ENCODE data around the gene ATAD1.
A peak's percentile ranks its signal among the peaks of the same experiment; 100 is the strongest.

The ATAD1 gene

DNA sequence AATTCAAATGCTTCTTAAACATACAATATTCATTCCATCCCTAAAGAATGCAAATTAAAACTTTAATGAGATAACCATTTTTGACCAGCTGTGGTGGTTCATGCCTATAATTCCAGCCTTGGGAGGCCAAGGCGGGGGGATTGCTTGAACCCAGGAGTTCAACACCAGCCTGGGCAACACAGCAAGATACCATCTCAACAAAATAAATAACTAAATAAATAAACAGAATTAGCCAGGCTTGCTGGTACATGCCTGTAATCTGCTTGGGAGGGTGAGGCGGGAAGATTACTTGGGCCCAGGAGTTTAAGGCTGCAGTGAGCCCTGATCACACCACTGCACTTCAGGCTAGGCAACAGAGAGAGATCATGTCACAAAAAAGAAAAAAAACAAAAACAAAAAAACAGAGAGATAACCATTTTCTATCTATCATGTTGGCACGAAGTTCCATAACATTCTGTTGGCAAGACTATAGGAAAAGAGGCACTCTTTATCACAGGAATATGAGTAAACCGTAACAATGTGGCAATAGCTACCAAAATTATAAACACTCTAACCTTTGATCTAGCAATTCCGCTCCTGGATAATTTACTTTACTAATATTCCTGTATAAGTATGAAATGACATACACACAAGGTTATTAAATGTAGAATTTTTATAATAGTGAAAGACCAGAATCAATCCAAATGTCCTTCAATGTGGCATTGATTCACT, 52.2 kb downstream of the ATAD1 start:
- Histone ChIP-seq H3K36me3 (replicated peaks) (peaks cover 4% of the 10 kb centered on the region), H3K27ac (no peak overlapping the region), H3K27me3 (replicated peaks) (no peaks in the 10 kb centered on the region), H3K4me3 (ENCODE audit: low read depth, low read length) (no peak overlapping the region)
- in situ Hi-C loops (cut with HindIII; ENCODE audit: low pct_ligation_motif_present, low sequenced_read_pairs), result no loop called here
- DNase-seq, result no peak
- TF ChIP-seq, protein P1, sequence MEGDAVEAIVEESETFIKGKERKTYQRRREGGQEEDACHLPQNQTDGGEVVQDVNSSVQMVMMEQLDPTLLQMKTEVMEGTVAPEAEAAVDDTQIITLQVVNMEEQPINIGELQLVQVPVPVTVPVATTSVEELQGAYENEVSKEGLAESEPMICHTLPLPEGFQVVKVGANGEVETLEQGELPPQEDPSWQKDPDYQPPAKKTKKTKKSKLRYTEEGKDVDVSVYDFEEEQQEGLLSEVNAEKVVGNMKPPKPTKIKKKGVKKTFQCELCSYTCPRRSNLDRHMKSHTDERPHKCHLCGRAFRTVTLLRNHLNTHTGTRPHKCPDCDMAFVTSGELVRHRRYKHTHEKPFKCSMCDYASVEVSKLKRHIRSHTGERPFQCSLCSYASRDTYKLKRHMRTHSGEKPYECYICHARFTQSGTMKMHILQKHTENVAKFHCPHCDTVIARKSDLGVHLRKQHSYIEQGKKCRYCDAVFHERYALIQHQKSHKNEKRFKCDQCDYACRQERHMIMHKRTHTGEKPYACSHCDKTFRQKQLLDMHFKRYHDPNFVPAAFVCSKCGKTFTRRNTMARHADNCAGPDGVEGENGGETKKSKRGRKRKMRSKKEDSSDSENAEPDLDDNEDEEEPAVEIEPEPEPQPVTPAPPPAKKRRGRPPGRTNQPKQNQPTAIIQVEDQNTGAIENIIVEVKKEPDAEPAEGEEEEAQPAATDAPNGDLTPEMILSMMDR (IDR thresholded peaks at IDR 0.05; ENCODE audit: low read depth, low read length, missing control alignments), result no peak

GRCh38 chr10:87764072-87764934, 53.7 kb downstream of the ATAD1 start:
- H3K27ac ChIP-seq, result no peak overlapping the region
- no peaks in the 10 kb centered on the region for H3K27me3 ChIP-seq (replicated peaks)
- peaks cover 8% of the 10 kb centered on the region for H3K36me3 ChIP-seq (replicated peaks)
- H3K4me3 ChIP-seq (ENCODE audit: low read depth, low read length), result no peak overlapping the region
- TF ChIP-seq, protein P1 (IDR thresholded peaks at IDR 0.05; ENCODE audit: low read depth, low read length, missing control alignments), result no peak
- in situ Hi-C loops (cut with HindIII; ENCODE audit: low pct_ligation_motif_present, low sequenced_read_pairs), result no loop called here
- no peak for DNase-seq

- DNase-seq, result no peak
- peaks cover 8% of the 10 kb centered on the region for H3K36me3 ChIP-seq (replicated peaks)
- in situ Hi-C loops (cut with HindIII; ENCODE audit: low pct_ligation_motif_present, low sequenced_read_pairs), result no loop called here
These were observed 54.8 kb downstream of the ATAD1 start for GRCh38 chr10:87763086-87763861.

GRCh38 chr10:87761892-87762291, 56.1 kb downstream of the ATAD1 start:
- H3K4me3 ChIP-seq (ENCODE audit: low read depth, low read length), result no peak overlapping the region
- peaks cover 8% of the 10 kb centered on the region for H3K36me3 ChIP-seq (replicated peaks)
- in situ Hi-C loops (cut with HindIII; ENCODE audit: low pct_ligation_motif_present, low sequenced_read_pairs), result no loop called here
- H3K27me3 ChIP-seq (replicated peaks), result no peaks in the 10 kb centered on the region
- peak overlapping the region; percentile 17 for H3K27ac ChIP-seq
- TF ChIP-seq, protein P1 (IDR thresholded peaks at IDR 0.05; ENCODE audit: low read depth, low read length, missing control alignments), result no peak
- peak; percentile 66 for DNase-seq

More at GRCh38 chr10:87763086-87763861, 54.8 kb downstream of the ATAD1 start:
- no peak overlapping the region for H3K4me3 ChIP-seq (ENCODE audit: low read depth, low read length)
- H3K27ac ChIP-seq, result no peak overlapping the region
- TF ChIP-seq, protein P1 (IDR thresholded peaks at IDR 0.05; ENCODE audit: low read depth, low read length, missing control alignments), result no peak
- H3K27me3 ChIP-seq (replicated peaks), result no peaks in the 10 kb centered on the region

DNA sequence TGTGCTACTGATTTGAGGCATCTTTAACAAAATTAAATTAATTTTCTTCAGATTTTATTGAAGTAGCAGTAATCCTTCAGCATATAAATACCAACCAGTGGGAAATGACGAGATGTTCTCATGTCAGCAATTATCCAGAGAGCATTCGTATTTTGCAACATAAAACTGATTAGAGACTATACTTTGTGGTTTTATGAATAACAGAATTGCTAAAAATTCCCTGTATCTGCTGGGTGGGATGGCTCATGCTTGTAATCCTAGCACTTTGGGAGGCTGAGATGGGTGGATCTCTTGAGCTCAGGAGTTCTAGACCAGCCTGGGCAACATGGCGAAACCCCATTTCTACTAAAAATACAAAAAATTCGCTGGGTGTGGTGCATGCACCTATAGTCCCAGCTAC, 56.9 kb downstream of the ATAD1 start:
- DNase-seq, result no peak
- Histone ChIP-seq H3K36me3 (replicated peaks) (peaks cover 8% of the 10 kb centered on the region), H3K27ac (no peak overlapping the region), H3K4me3 (ENCODE audit: low read depth, low read length) (no peak overlapping the region), H3K27me3 (replicated peaks) (no peaks in the 10 kb centered on the region)
- in situ Hi-C loops (cut with HindIII; ENCODE audit: low pct_ligation_motif_present, low sequenced_read_pairs), result no loop called here
- TF ChIP-seq, protein P1 (IDR thresholded peaks at IDR 0.05; ENCODE audit: low read depth, low read length, missing control alignments), result no peak

Measured in brain microvascular endothelial cell (primary cell).